Kidney (tissue), 14 donors: ENCODE data around the gene CAPNS1. TPM values are rescaled to one million over a fixed set of nuclear protein-coding genes. Genes with fewer than 3 reads are reported as not detected.

Experiments
- DNase-seq, 5 donors: peaks; one replicate each; pipeline ENCODE4 v3.0.0-alpha.2; 2013 to 2020
- FAIRE-seq: peaks from 2 replicates; lab custom pipeline; 2012; peaks lifted over from hg19 to GRCh38; lab: Jason Lieb, UNC
- H3K27ac ChIP-seq, 2 donors: one replicate each; pipeline ENCODE4 v1.7.0; 2013; ENCODE audit warnings: low read depth in 2 of 2, low read length in 2 of 2, inconsistent platforms in 1 of 2
- H3K27me3 ChIP-seq: one replicate; pipeline ENCODE4 v1.7.1; 2013; ENCODE audit warnings: low read length, inconsistent platforms; ENCODE audit not compliant: control insufficient read depth, insufficient read depth
- H3K36me3 ChIP-seq, 3 donors: one replicate each; pipeline versions ENCODE4 v1.7.0 to v1.7.1; 2013; ENCODE audit warnings: low read length in 3 of 3, control low read depth in 1 of 3, inconsistent platforms in 1 of 3; ENCODE audit not compliant: insufficient read depth in 3 of 3, control insufficient read depth in 2 of 3
- H3K4me1 ChIP-seq, 3 donors: one replicate each; pipeline versions ENCODE4 v1.7.0 to v1.7.1; 2013; ENCODE audit warnings: low read length in 3 of 3, inconsistent platforms in 1 of 3, low read depth in 1 of 3; ENCODE audit not compliant: control insufficient read depth in 2 of 3, insufficient read depth in 2 of 3
- H3K4me3 ChIP-seq, 3 donors: one replicate each; pipeline versions ENCODE4 v1.7.0 to v1.8.1; 2013; ENCODE audit warnings: low read length in 3 of 3, control low read depth in 1 of 3, inconsistent platforms in 1 of 3
- H3K9ac ChIP-seq, 3 donors: one replicate each; pipeline versions ENCODE4 v1.7.0 to v1.7.1; 2013; ENCODE audit warnings: low read length in 3 of 3, control low read depth in 1 of 3, inconsistent platforms in 1 of 3
- H3K9me3 ChIP-seq, 3 donors: one replicate each; pipeline versions ENCODE4 v1.7.0 to v1.7.1; 2013; ENCODE audit warnings: low read length in 3 of 3, control low read depth in 1 of 3, inconsistent platforms in 1 of 3; ENCODE audit not compliant: control insufficient read depth in 2 of 3, insufficient read depth in 1 of 3
- intact Hi-C: fragments of 100-400 bp; cut with DNase I; formaldehyde crosslinking; loops from one replicate; pipeline ENCODE4 v1.11.1; 2022
- polyA plus RNA-seq: library from polyadenylated mRNA; stranded (reverse); fragments of 350-450 nt; fragmentation: Illumina TruSeq; extraction: RNeasy Lipid Tissue Mini Kit (QIAGEN cat#74804); gene quantifications from one replicate; pipeline ENCODE4 v1.2.3, GENCODE V29; 2014; ENCODE audit warnings: low read depth, low replicate concordance; ENCODE audit not compliant: insufficient read depth
- total RNA-seq: library from RNA; stranded (reverse); fragmentation: NEBNext Ultra II Directional; extraction: Animal tissue kit (Norgen Biotek cat#: 25700); gene quantifications from one replicate; pipeline ENCODE4 v1.2.1, GENCODE V29; 2021
- TF ChIP-seq, protein P1 (sequence below): IDR thresholded peaks from 3 replicates; pipeline ENCODE4 v1.5.1; 2012; ENCODE audit warnings: mild to moderate bottlenecking, moderate library complexity, borderline replicate concordance; ENCODE audit not compliant: insufficient read depth; ENCODE audit errors: extremely low read depth
- donor health status: control.
- donor health status: control.
- donor health status: control.
- donor health status: control.
- donor health status: control.
- donor health status: DM: yes; HTN: yes; CAD: no.
- donor health status: Normal renal cell carcinoma (clear cell type).

CAPNS1 gene
- total and polyA plus RNA-seq, 2 donors from 2014 or later: 861 to 1,098 TPM

DNA sequence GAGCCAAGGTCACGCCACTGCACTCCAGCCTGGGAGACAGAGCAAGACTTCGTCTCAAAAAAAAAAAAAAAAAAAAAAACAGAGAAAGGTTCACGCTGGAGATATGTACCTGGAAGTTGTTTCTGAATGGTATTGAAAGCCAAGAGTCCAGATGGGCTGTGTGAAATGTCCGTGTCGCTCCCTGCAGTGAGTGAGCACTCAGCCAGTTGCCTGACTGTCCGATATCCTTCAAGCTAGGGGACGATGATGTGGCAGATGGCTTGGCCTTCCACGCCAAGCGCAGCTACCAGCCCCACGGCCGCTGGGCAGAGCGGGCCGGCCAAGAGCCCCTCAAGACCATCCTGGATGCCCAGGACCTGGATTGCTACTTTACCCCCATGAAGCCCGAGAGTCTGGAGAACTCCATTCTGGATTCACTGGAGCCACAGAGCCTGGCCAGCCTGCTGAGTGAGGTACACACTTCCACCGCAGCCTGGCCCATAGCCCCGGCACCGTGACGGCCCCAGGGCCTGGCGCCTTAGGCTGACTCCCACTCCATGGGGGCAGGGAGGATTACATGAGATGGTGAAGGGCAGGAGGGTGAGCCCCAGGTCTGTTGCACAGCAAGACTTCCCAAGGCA is 40.6 kb upstream of the CAPNS1 start:
- no peaks in the 10 kb centered on the region for H3K36me3 ChIP-seq
- FAIRE-seq: no peak
- no peak for DNase-seq

DNA sequence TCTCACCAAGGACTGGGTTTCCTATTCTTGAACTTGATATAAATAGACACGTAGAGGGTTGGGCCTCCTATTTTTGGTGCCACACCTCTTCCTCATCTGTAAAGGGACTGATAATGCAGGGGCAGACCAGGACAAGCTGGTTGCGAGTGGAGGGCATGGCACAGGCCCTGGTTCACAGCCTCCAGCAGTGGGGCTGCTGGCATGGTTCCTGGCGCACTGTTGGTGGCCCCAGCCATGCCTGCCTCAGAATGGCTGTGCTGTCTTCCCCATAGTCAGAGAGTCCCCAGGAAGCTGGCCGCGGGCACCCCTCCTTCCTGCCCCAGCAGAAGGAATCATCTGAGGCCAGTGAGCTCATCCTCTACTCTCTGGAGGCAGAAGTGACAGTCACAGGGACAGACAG is 39.4 kb upstream of the CAPNS1 start:
- intact Hi-C loops: no loop called here
- Histone ChIP-seq H3K9ac (no peak overlapping the region), H3K4me1 (no peaks in the 10 kb centered on the region), H3K27ac (no peak overlapping the region), H3K27me3 (no peaks in the 10 kb centered on the region), H3K9me3 (no peaks in the 10 kb centered on the region), H3K4me3 (no peak overlapping the region), H3K36me3 (no peaks in the 10 kb centered on the region)
- TF ChIP-seq, protein P1, sequence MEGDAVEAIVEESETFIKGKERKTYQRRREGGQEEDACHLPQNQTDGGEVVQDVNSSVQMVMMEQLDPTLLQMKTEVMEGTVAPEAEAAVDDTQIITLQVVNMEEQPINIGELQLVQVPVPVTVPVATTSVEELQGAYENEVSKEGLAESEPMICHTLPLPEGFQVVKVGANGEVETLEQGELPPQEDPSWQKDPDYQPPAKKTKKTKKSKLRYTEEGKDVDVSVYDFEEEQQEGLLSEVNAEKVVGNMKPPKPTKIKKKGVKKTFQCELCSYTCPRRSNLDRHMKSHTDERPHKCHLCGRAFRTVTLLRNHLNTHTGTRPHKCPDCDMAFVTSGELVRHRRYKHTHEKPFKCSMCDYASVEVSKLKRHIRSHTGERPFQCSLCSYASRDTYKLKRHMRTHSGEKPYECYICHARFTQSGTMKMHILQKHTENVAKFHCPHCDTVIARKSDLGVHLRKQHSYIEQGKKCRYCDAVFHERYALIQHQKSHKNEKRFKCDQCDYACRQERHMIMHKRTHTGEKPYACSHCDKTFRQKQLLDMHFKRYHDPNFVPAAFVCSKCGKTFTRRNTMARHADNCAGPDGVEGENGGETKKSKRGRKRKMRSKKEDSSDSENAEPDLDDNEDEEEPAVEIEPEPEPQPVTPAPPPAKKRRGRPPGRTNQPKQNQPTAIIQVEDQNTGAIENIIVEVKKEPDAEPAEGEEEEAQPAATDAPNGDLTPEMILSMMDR: no peak
- no peak for FAIRE-seq
- DNase-seq: no peak

More for the DNA sequence above, 40.6 kb upstream of the CAPNS1 start:
- TF ChIP-seq, protein P1: no peak
- H3K27me3 ChIP-seq: no peaks in the 10 kb centered on the region
- H3K9ac ChIP-seq: no peak overlapping the region
- intact Hi-C loops: no loop called here
- H3K4me1 ChIP-seq: no peaks in the 10 kb centered on the region
- no peak overlapping the region for H3K4me3 ChIP-seq
- no peak overlapping the region for H3K27ac ChIP-seq
- no peaks in the 10 kb centered on the region for H3K9me3 ChIP-seq

DNA sequence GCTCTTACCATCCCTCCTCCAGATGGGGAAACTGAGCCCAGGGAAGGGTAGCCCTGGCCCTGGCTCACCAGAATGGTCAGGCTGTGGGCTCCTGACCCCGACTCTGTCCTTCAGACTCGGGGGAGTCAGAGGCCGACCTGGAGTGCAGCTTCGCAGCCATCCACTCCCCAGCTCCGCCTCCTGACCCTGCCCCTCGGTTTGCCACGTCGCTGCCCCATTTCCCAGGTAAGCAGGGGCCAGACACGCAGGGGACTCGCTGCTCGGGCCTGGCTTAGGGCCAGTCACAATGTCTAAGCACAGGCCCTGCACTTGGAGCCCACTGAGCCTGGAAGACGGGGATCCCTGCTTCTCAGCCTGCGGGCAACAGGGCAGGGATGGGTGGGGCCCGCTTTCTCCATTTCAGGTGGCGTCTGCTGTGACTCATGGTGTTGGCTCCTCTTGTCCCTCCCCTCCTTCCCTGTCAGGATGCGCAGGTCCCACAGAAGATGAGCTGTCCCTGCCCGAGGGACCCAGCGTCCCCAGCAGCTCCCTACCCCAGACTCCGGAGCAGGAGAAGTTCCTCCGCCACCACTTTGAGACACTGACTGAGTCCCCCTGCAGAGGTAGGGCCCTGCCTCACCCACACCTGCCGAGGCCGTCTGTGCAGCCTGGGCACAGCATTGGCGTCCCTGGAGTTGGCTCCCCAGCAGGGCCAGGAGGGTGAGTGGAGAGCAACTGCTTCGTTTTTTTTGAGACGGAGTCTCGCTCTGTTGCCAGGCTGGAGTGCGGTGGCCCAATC is 38.1 kb upstream of the CAPNS1 start:
- H3K27me3 ChIP-seq: no peaks in the 10 kb centered on the region
- FAIRE-seq (no peak), DNase-seq (no peak)
- intact Hi-C loops: no loop called here
- no peaks in the 10 kb centered on the region for H3K9me3 ChIP-seq
- no peaks in the 10 kb centered on the region for H3K36me3 ChIP-seq
- no peak overlapping the region for H3K27ac ChIP-seq
- TF ChIP-seq, protein P1: no peak
- no peaks in the 10 kb centered on the region for H3K4me1 ChIP-seq
- H3K9ac ChIP-seq: no peak overlapping the region
- no peak overlapping the region for H3K4me3 ChIP-seq
